Mammary epithelial cell (primary cell): ENCODE measurements around the gene LAMA1.

Source experiments
- EZH2 ChIP-seq: IDR thresholded peaks from 2 replicates; pipeline ENCODE4 v1.6.1; 2012; ENCODE audit warnings: low read length, inconsistent platforms, borderline replicate concordance
- TF ChIP-seq, protein P1 (sequence below), 2 donors: IDR thresholded peaks in 1 of 2; conservative IDR thresholded peaks in 1 of 2; 2 replicates each; pipeline ENCODE4 v1.5.1; 2011 to 2012; ENCODE audit warnings: inconsistent platforms in 2 of 2, low read length in 2 of 2, mild to moderate bottlenecking in 2 of 2, control low read depth in 1 of 2, low read depth in 1 of 2; ENCODE audit not compliant: insufficient read depth in 1 of 2; ENCODE audit errors: extremely low read depth in 1 of 2

DNA sequence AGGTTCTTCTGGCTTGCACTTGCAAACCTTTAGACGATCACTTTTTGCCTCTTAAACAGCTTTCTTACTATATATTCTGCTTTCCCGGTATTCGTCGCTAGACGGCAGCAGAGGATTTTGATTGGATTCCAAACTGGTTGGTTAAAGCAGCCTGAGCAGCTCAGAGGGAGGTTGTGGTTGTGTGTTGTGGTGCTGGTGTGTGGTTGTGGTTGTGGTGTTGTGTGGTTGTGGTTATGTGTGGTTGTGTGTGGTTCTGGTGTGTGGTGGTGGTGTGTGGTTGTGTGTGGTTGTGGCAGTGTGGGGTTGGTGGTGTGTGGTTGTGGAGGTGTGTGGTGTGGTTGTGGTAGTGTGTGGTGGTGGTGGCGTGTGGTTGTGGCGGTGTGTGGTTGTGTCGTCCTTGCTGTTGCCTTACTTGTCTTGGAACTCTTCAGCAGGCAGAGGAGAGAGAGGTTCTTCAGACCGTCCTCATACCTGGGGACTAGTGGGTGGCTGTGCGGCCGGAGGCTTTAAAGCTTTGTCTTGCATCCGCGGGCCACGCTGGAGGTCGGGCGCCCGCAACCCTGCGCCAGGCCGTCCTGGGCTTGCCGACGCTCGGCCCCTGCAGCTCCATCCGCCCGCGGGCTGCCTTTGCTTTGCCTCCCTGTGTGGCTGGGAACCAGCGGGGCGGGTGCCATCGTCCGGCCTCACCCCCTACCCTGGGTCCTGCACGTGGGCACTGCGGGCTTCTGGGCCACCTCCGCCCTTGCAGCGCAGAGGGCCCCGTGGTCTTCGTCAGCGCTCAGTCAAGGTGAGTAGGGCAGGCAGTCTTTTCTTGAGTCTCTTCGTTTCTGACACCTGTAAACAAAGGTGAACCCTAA lies 197.3 kb downstream of the LAMA1 start:
- TF ChIP-seq, protein P1, sequence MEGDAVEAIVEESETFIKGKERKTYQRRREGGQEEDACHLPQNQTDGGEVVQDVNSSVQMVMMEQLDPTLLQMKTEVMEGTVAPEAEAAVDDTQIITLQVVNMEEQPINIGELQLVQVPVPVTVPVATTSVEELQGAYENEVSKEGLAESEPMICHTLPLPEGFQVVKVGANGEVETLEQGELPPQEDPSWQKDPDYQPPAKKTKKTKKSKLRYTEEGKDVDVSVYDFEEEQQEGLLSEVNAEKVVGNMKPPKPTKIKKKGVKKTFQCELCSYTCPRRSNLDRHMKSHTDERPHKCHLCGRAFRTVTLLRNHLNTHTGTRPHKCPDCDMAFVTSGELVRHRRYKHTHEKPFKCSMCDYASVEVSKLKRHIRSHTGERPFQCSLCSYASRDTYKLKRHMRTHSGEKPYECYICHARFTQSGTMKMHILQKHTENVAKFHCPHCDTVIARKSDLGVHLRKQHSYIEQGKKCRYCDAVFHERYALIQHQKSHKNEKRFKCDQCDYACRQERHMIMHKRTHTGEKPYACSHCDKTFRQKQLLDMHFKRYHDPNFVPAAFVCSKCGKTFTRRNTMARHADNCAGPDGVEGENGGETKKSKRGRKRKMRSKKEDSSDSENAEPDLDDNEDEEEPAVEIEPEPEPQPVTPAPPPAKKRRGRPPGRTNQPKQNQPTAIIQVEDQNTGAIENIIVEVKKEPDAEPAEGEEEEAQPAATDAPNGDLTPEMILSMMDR (conservative IDR thresholded peaks at IDR 0.05 in 1 of 2, IDR thresholded peaks at IDR 0.05 in 1 of 2; ENCODE audit: extremely low read depth in 1 of 2, insufficient read depth in 1 of 2, low read depth in 1 of 2, low read length in 2 of 2), result peak; percentile 96 to 97
- TF ChIP-seq EZH2, result no peak
